ENCODE results near the gene CYP1B1.

Gene CYP1B1

GRCh38 chr2:38074764-38075506 is 1.0 kb downstream of the CYP1B1 start:
- no peak for DNase-seq

DNA sequence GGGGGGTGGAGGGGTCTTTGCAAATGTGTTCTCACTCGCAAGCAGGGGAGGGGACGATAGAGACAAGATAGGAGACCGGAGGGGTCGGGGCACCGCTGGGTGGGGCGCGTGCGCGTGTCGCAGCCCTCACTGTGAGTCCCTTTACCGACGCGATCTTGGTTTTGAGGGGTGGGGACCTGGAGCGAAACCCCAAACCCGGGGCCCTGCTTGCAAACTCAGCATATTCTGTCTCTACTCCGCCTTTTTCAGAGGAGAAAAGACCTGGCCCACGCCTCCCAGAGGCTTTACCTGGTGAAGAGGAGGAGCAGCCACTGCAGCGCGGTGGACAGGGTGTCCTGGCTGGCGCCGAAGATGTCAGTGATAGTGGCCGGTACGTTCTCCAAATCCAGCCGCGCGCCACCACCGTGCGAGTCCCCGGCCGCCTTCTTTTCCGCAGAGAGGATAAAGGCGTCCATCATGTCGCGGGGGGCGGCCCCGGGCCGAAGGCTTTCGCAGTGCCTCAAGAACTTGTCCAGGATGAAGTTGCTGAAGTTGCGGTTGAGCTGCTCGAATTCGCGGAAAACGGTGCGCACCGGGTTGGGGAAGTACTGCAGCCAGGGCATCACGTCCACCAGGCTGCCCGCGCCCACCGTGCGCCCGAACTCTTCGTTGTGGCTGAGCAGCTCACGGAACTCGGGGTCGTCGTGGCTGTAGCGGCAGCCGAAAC is 1.7 kb downstream of the CYP1B1 start:
- DNase-seq, result no peak

DNA sequence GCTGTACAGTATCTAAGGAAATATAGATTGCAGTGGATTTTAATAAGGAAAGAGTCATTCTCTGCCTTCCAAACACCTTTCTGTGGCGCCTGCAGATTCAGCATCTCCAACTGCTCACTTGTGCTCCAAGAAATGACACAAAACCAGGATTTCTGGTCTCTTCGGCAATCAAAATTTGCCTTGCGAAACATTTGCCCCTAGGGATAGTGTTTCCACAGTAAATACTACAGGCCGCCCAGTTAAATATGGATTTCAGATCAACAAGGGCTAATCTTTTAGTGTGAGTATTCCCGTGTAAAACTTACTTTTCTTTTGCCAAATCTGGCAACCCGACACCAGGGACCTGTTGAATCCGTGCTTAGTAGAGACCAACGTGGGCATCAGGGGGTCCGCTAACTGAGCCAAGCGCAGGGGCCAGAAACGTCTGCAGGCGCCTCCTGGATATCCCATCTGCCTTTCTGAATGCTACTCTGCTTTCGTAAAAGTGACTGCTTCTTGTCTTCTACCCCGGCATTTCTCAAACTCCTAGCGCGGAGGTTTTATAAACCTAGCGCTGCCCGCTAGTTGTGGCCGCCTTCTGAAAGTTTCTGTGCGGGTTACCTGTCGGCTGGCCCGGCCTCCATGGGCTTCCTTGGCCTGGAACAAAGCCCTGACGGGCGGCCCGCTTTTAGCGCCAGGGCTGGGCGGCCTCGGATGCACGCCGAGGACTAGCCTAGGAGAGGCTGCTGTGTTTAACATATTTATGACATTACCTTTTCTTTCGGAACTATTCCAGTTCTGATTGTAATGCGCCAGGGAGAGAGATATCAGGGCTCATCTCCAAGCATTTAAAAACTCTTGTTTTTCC is 2.5 kb downstream of the CYP1B1 start:
- DNase-seq, result no peak

GRCh38 chr2:38070438-38070837 is 5.5 kb downstream of the CYP1B1 start:
- DNase-seq, result no peak

DNA sequence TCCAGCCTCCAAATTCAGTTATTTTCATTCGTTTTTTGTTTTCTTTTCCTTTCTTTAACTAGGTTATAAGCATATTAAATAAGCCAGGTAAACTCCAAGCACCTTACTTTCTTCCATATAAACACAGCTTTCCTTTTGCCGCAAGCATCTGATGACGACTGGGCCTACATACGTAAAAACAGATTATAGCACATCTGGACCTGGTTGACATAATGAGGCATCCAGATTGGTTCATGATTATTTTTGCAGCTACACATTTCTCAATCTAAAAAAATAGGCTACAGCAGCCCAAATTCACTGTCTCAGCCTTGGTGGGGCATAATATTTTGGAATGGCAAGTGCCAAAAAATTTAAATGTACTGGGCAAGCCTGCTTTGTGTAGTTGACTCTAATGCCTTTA is 7.7 kb downstream of the CYP1B1 start:
- DNase-seq, result no peak

DNA sequence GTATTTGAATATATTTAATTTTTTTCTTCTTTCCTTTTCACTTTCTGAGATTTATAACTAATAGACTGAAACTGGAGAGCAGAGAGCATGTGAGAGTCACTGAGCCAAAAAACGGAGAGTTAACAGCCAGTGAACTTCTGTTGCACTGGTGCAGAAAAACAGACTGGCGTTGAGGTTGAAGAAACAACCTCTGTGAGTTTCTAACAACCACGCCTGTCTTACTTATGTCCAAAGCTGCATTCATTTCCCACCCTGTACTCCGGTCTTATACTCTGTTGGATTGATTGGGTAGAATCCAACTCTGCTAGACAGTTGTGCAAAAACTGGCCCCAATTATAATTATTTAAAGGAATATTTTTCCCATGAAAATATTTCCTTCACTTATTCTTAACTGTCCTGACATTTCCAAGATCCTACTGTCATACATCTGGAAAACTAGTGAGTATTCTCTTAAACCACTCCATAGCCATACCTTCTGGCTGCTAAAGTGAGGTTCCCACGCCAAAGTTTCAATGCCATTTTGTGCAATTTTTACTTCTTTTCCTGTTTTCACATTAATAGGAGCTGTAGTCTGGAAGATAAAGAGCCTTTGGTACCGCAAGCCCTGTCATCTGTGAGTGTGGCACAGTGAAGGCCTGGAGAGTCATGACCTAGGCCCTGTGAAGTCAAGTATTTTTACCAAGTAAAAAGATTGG is 9.4 kb downstream of the CYP1B1 start:
- DNase-seq, result no peak

- DNase-seq, result no peak
Observed at GRCh38 chr2:38065502-38066135, 10.3 kb downstream of the CYP1B1 start.

DNA sequence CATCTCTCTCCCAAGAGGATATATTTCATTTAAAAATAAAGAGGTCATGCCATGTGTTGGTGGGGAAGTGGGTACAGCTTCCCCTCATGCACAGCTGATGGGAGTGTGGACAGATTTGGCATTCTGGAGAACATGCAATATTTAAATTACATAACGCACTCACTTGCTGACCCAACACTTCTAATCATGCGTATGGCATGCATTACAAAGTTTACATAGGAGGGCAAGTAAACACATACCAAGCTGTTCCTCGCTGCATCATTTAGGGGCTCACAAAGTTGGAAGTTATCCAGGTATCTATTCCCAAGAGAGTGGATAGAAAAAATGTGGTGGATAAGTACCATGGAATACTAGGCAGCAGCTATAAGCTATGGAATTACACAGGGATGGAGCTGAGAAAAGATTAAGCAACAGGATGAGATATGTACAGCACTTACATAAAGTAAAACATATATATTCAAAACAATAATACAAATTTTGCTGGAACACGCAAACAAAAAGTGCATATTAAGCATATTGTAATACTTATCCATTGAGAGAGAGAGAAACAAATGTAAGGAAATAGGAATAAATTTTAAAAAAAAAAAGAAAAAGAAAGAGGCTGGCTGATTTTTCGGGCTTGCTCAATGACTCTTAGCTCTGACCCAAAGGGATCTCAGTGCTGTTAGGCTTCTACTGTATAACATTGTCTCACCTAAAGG is 11.0 kb downstream of the CYP1B1 start:
- no peak for DNase-seq

GRCh38 chr2:38060236-38061018 is 15.5 kb downstream of the CYP1B1 start:
- DNase-seq, result no peak

DNA sequence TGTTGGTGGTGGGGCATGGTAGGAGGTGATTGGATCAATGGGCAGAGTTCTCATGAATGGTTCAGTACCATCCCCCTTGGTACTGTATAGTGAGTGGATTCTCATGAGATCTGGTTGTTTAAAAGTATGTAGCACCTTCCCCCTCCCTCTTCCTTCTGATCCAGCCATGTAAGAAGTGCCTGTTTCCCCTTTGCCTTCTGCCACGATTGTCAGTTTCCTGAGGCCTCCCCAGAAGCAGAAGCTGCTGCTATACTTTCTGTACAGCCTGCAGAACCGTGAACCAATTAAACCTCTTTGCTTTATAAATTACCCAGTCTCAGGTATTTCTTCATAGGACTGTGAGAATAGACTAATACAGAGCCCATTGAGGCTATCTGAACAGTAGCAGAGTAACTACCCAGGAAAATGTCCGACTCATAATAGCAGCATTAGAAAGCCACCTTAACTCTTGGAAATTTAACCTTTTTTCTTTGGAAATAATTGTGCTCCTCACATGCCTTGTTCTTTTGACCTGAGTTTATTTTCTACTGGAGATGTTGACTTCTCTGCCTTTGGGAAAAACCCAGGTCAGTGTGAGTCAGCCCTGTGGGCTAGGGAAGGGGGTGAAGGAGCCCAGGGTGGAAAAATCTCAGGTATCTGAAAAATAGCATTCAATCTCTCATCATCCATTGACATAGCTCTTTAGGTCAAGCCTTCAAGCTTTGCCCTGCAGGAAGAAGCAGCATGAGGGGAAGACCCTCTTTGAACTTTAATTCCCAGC is 18.1 kb downstream of the CYP1B1 start:
- DNase-seq, result no peak

GRCh38 chr2:38056216-38056615 is 19.7 kb downstream of the CYP1B1 start:
- no peak for DNase-seq

DNA sequence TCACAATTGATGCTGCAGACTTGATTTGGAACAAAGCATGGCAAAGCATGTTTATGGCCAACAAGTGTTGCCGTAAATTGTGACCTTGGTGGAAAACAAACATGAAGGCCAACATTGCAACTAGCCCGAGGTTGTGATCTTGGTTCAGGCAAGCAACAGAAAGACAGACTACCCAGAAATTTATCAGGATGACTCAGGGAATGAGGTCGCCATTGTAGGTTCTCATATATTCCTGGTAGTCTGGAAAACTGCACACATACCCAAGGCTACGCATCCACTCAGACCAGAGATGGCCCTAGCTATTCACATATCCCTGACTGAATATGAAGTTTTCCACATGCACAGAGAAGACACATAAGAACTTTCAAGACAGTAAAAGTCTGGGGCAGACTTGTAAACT is 30.1 kb downstream of the CYP1B1 start:
- DNase-seq, result no peak

DNA sequence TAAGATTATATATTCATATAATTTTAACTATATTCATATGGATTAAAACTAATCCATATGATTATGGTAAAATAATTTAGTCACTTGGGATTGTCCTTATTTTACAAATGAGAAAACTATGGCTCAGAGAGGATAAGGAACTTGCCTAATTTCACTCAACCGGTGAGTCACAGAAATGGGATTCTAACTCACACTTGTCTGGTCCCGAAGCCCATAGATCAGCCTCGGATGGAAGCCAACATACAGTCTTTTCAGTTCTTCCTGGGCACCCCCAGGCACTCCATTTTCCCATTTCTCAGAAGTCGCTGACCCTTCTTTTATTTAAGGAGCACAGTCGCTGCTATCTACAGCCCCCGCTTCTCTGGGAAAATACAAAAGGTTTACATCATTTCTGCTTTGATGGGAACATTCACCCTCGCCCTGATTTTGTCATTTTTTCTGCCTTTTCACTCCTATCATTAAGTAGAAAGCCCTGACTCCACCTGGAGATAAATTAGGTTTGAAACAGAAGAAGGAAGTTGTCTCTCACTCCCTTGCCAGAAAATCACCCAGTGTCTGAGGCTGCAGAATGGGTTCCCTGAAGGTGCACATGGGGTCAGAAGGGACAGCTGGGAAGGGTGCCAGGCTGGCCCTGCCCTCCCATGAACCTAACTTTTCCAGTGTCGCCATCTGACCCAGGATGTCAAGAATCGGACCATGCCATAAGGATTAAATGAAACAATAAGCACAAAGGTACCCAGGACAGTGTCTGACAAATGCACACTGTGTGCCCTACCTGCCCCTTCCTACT is 36.6 kb downstream of the CYP1B1 start:
- no peak for DNase-seq

- no peak for DNase-seq
Observed at GRCh38 chr2:38038682-38039081, 37.3 kb downstream of the CYP1B1 start.

DNA sequence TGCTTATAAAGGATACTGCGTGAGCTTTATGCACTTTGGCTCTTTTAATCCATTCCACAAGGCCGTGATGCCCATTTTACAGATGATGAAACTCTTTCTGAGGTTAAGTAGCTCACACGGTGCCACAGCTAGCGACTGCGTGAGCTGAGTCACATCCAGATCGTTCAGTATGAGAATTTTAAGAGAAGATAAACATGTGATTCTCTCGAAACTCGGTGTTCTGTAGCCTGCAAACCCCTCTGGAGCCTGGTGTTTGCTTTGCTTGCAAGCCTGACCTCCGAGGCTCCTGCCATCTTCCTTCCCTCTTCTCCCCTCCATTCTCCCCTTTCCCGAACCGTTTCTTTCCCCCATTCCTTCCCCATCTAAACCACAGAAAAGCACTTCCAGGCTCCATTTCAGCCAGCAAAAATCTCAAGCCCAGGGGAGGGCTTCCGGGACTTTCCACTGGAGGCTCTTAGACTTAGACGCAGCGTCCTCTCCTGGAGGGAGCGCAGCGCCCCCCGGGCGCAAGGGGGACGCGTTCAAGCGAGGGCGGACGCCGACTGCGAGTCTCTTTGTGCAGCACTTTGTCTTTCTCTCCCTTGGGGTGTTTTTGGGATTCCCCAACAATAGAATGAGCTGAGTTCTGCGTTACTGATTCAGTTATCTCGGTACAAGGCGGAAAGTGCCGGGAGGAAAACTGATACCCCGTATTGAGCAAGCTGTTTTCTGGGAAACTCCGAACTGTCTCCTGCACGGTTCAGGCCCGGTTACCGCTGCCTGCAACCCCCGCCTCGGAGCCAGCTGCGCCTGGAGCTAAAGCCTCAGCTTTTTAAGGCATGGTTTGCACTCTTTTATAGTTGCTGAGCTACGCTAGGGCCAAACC is 38.0 kb downstream of the CYP1B1 start:
- no peak for DNase-seq

DNA sequence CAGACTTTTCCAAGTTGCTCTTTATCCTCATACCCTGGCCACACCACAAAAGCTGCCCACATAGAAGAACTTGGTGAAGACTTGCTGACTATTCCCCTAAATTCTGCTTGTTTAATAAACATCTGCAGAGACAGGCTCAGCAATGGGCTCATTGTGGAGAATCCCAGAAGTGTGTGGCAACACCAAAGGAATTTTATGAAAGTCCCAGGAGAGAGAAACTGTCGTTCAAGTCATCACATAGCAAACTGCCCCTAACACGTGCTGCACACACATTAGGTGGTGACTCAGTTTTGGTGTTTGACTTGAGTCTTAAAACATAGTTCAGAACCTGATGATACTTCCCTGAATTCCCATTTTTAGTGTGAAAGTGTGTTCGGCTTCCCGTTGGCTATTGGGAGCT is 38.6 kb downstream of the CYP1B1 start:
- no peak for DNase-seq

DNA sequence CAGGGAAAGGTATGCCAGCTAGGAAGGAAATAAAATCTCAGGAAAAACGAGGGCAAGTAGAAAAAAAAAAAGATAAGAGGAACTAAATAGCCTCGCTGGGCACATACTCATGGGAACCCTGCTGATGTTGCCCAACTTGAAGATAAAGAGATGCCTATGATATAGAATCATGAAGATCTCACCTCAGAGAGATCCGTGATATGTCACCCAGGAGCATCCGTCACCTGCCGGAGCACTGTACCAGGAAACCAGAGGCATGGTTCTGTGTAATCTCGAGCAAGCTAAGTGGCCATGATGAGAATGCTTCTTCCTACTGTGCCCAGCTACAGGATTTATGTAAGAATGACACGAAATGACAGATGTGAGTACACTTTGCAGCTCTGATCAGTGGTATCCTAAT is 40.0 kb downstream of the CYP1B1 start:
- DNase-seq, result no peak

GRCh38 chr2:38033646-38034045 is 42.3 kb downstream of the CYP1B1 start:
- no peak for DNase-seq
